SK-N-SH treated with all-trans-retinoic acid at 6 μM for 48 hours (cell line): ENCODE data around the gene CASP3.

Experiments used
- ATAC-seq: fragments of 200-7000 bp; cut with Tn5 transposase; 3 replicates; pipeline ENCODE4 v1.9.1; 2020; ENCODE audit warnings: mild to moderate bottlenecking, moderate library complexity
- ARNTL ChIP-seq: fragments of 450-650 bp; formaldehyde crosslinking; IDR thresholded peaks from 2 replicates; pipeline ENCODE4 v1.5.0; 2020; ENCODE audit warnings: low read depth, mild to moderate bottlenecking, moderate library complexity, borderline replicate concordance
- CSDC2 ChIP-seq: fragments of 250-450 bp; sonication (Bioruptor Pico); IDR thresholded peaks from 2 replicates; pipeline ENCODE4 v1.5.0; 2020; ENCODE audit warnings: mild to moderate bottlenecking, moderate library complexity
- ESRRG ChIP-seq: fragments of 250-450 bp; sonication (Bioruptor Pico); IDR thresholded peaks from 2 replicates; pipeline ENCODE4 v1.6.1; 2021; ENCODE audit warnings: mild to moderate bottlenecking
- GLIS3 ChIP-seq: fragments of 250-450 bp; sonication (Bioruptor Pico); IDR thresholded peaks from 2 replicates; pipeline ENCODE4 v1.5.0; 2020; ENCODE audit warnings: mild to moderate bottlenecking, moderate library complexity
- ISL1 ChIP-seq: fragments of 250-450 bp; sonication (Bioruptor Pico); IDR thresholded peaks from 2 replicates; pipeline ENCODE4 v2.1.2; 2022; ENCODE audit warnings: mild to moderate bottlenecking, moderate library complexity
- OSR1 ChIP-seq: fragments of 250-450 bp; sonication (Bioruptor Pico); IDR thresholded peaks from 2 replicates; pipeline ENCODE4 v1.8.0; 2022; ENCODE audit warnings: moderate library complexity, mild to moderate bottlenecking, inconsistent platforms
- PPARA ChIP-seq: fragments of 250-450 bp; sonication (Bioruptor Pico); IDR thresholded peaks from 2 replicates; pipeline ENCODE4 v1.5.0; 2020; ENCODE audit warnings: mild to moderate bottlenecking, borderline replicate concordance
- RARB ChIP-seq: fragments of 250-450 bp; sonication (Bioruptor Pico); IDR thresholded peaks from 2 replicates; pipeline ENCODE4 v1.8.0; 2021; ENCODE audit warnings: mild to moderate bottlenecking, moderate library complexity
- SNAI2 ChIP-seq: fragments of 250-450 bp; sonication (Bioruptor Pico); IDR thresholded peaks from 2 replicates; pipeline ENCODE4 v1.5.0; 2020; ENCODE audit warnings: mild to moderate bottlenecking, moderate library complexity
- TCF4 ChIP-seq: fragments of 250-450 bp; sonication (Bioruptor Pico); IDR thresholded peaks from 2 replicates; pipeline ENCODE4 v1.8.0; 2021; ENCODE audit warnings: mild to moderate bottlenecking, moderate library complexity, borderline replicate concordance
- TOX ChIP-seq: fragments of 250-450 bp; sonication (Bioruptor Pico); IDR thresholded peaks from 2 replicates; pipeline ENCODE4 v1.8.0; 2021; ENCODE audit warnings: mild to moderate bottlenecking, moderate library complexity, borderline replicate concordance
- ZC3H10 ChIP-seq: fragments of 250-450 bp; sonication (Bioruptor Pico); IDR thresholded peaks from 2 replicates; pipeline ENCODE4 v1.5.1; 2021; ENCODE audit warnings: mild to moderate bottlenecking, moderate library complexity
- ZFP3 ChIP-seq: fragments of 250-450 bp; sonication (Bioruptor Pico); IDR thresholded peaks from 2 replicates; pipeline ENCODE4 v1.5.0; 2020; ENCODE audit warnings: mild to moderate bottlenecking, moderate library complexity
- ZFP30 ChIP-seq: fragments of 450-650 bp; formaldehyde crosslinking; IDR thresholded peaks from 2 replicates; pipeline ENCODE4 v1.5.0; 2022; ENCODE audit warnings: mild to moderate bottlenecking, moderate library complexity
- ZNF565 ChIP-seq: fragments of 450-650 bp; formaldehyde crosslinking; conservative IDR thresholded peaks from 2 replicates; pipeline ENCODE4 v1.5.0; 2020; ENCODE audit warnings: low read depth, mild to moderate bottlenecking, moderate library complexity
- ZNF70 ChIP-seq: fragments of 450-650 bp; formaldehyde crosslinking; IDR thresholded peaks from 2 replicates; pipeline ENCODE4 v1.5.0; 2020; ENCODE audit warnings: mild to moderate bottlenecking, moderate library complexity
- ZNF8 ChIP-seq: fragments of 450-650 bp; formaldehyde crosslinking; IDR thresholded peaks from 2 replicates; pipeline ENCODE4 v1.5.0; 2020; ENCODE audit warnings: mild to moderate bottlenecking, moderate library complexity
- TF ChIP-seq, protein P1 (sequence below): fragments of 250-450 bp; sonication (Bioruptor Pico); IDR thresholded peaks from 2 replicates; pipeline ENCODE4 v1.8.0; 2020; ENCODE audit warnings: mild to moderate bottlenecking, moderate library complexity, borderline replicate concordance
- TF ChIP-seq, protein P2 (sequence below): fragments of 250-450 bp; sonication (Bioruptor Pico); IDR thresholded peaks from 2 replicates; pipeline ENCODE4 v1.8.0; 2021; ENCODE audit warnings: low read depth, mild to moderate bottlenecking, moderate library complexity, borderline replicate concordance
- TF ChIP-seq, protein P3 (sequence below): fragments of 250-450 bp; sonication (Bioruptor Pico); IDR thresholded peaks from 2 replicates; pipeline ENCODE4 v1.5.1; 2021; ENCODE audit warnings: mild to moderate bottlenecking, moderate library complexity
- TF ChIP-seq, protein P4 (sequence below): fragments of 250-450 bp; sonication (Bioruptor Pico); IDR thresholded peaks from 2 replicates; pipeline ENCODE4 v1.5.0; 2020; ENCODE audit warnings: mild to moderate bottlenecking, moderate library complexity

The CASP3 gene

DNA sequence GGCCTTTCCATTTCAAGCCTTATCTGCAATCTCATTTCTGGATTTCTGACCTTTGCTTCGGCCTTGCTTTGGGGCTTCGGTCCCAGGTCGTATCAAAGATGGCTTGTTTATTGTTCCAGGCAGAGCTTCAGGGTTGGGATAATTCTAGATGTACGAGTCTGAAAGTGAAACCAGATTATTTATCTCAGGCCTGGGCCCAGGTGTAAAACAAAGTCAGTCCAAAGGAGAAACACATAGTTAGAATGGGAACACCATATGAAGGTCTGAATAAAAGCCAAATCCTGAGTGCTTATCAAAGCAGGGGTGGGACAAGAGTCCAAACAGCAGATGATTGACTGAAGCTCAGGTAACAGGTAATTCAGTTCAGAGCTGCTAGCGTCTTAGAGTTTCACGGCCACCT, 17.4 kb upstream of the CASP3 start:
- no peak for ATAC-seq
- TF ChIP-seq ZFP3 (no peak), ZNF8 (CRISPR knock-in tag) (no peak), ZC3H10 (CRISPR knock-in tag) (no peak), GLIS3 (CRISPR knock-in tag) (no peak), TCF4 (CRISPR knock-in tag) (no peak), ARNTL (CRISPR knock-in tag) (no peak), TOX (CRISPR knock-in tag) (no peak), ESRRG (no peak), RARB (CRISPR knock-in tag) (no peak), ZNF565 (CRISPR knock-in tag) (no peak), CSDC2 (no peak), ISL1 (CRISPR knock-in tag) (no peak), ZNF70 (no peak)
- TF ChIP-seq, protein P1, sequence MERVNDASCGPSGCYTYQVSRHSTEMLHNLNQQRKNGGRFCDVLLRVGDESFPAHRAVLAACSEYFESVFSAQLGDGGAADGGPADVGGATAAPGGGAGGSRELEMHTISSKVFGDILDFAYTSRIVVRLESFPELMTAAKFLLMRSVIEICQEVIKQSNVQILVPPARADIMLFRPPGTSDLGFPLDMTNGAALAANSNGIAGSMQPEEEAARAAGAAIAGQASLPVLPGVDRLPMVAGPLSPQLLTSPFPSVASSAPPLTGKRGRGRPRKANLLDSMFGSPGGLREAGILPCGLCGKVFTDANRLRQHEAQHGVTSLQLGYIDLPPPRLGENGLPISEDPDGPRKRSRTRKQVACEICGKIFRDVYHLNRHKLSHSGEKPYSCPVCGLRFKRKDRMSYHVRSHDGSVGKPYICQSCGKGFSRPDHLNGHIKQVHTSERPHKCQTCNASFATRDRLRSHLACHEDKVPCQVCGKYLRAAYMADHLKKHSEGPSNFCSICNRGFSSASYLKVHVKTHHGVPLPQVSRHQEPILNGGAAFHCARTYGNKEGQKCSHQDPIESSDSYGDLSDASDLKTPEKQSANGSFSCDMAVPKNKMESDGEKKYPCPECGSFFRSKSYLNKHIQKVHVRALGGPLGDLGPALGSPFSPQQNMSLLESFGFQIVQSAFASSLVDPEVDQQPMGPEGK = no peak
- TF ChIP-seq, protein P2, sequence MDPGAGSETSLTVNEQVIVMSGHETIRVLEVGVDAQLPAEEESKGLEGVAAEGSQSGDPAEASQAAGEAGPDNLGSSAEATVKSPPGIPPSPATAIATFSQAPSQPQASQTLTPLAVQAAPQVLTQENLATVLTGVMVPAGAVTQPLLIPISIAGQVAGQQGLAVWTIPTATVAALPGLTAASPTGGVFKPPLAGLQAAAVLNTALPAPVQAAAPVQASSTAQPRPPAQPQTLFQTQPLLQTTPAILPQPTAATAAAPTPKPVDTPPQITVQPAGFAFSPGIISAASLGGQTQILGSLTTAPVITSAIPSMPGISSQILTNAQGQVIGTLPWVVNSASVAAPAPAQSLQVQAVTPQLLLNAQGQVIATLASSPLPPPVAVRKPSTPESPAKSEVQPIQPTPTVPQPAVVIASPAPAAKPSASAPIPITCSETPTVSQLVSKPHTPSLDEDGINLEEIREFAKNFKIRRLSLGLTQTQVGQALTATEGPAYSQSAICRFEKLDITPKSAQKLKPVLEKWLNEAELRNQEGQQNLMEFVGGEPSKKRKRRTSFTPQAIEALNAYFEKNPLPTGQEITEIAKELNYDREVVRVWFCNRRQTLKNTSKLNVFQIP (CRISPR knock-in tag) = no peak
- TF ChIP-seq, protein P3, sequence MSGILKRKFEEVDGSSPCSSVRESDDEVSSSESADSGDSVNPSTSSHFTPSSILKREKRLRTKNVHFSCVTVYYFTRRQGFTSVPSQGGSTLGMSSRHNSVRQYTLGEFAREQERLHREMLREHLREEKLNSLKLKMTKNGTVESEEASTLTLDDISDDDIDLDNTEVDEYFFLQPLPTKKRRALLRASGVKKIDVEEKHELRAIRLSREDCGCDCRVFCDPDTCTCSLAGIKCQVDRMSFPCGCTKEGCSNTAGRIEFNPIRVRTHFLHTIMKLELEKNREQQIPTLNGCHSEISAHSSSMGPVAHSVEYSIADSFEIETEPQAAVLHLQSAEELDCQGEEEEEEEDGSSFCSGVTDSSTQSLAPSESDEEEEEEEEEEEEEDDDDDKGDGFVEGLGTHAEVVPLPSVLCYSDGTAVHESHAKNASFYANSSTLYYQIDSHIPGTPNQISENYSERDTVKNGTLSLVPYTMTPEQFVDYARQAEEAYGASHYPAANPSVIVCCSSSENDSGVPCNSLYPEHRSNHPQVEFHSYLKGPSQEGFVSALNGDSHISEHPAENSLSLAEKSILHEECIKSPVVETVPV (CRISPR knock-in tag) = no peak
- TF ChIP-seq, protein P4, sequence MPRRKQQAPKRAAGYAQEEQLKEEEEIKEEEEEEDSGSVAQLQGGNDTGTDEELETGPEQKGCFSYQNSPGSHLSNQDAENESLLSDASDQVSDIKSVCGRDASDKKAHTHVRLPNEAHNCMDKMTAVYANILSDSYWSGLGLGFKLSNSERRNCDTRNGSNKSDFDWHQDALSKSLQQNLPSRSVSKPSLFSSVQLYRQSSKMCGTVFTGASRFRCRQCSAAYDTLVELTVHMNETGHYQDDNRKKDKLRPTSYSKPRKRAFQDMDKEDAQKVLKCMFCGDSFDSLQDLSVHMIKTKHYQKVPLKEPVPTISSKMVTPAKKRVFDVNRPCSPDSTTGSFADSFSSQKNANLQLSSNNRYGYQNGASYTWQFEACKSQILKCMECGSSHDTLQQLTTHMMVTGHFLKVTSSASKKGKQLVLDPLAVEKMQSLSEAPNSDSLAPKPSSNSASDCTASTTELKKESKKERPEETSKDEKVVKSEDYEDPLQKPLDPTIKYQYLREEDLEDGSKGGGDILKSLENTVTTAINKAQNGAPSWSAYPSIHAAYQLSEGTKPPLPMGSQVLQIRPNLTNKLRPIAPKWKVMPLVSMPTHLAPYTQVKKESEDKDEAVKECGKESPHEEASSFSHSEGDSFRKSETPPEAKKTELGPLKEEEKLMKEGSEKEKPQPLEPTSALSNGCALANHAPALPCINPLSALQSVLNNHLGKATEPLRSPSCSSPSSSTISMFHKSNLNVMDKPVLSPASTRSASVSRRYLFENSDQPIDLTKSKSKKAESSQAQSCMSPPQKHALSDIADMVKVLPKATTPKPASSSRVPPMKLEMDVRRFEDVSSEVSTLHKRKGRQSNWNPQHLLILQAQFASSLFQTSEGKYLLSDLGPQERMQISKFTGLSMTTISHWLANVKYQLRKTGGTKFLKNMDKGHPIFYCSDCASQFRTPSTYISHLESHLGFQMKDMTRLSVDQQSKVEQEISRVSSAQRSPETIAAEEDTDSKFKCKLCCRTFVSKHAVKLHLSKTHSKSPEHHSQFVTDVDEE (CRISPR knock-in tag) = no peak

DNA sequence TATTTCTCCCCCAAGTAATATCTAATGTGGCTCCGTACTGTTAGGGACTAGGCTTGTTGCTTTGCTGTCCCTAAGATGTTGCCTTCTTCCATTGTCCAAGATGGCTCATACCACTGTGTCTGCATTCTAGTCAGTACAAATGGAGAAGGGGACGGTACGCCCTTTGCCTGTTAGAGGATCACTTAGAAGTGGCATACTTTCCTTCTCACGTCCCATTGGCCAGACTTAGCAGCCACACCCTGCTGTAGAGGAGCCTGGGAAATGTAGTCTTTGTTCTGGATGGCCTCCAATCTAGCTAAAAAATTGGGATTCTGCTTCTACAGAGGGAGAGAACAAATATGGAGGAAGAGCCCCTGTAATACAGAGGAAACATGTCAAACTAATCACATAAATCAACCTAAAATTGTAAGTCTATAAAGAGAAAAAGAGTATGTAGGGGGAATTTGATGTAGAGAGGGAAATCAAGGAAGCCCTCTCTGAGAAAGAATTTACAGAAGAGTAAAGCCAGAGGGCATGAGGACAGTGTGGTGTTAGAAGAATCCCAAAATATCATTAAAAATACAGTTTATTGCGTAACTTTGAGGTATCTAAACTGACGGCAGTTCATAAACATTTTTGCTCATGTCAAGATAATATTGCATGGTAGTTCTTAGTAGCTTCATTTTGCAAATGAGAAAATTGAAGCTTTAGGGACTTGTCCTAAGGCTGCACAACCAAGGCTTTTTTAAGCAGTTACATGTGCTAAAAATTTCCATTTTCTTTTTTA, 15.4 kb upstream of the CASP3 start:
- ATAC-seq = peak; percentile 86
- no peak for TF ChIP-seq ZFP30 (CRISPR knock-in tag)
- TF ChIP-seq ISL1 (CRISPR knock-in tag) = no peak
- TF ChIP-seq ZNF565 (CRISPR knock-in tag) = no peak
- no peak for TF ChIP-seq OSR1 (CRISPR knock-in tag)
- TF ChIP-seq PPARA (CRISPR knock-in tag) = no peak
- no peak for TF ChIP-seq TOX (CRISPR knock-in tag)

DNA sequence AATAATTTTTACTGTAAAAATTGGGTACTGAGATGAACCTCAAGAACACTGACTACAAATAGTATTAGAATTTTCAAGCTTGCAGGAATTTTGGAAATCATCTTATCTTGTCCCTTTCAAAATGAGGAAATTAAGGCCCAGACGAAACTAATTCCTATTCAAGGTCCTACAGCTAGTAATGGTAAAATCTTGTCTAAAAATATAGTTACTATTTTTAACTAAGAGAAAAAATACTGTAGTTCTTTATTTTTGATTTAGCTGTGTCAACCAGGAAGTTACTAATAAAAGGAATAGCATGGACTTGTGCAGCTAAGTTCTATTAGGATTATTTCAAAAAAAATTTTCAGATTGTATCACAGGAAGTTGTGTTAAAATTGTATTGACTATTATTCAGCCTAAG, 13.0 kb upstream of the CASP3 start:
- TF ChIP-seq, protein P4 (CRISPR knock-in tag) = no peak
- TF ChIP-seq ESRRG (no peak), ZC3H10 (CRISPR knock-in tag) (no peak), SNAI2 (no peak)
- TF ChIP-seq, protein P3 (CRISPR knock-in tag) = no peak
- ATAC-seq = no peak
